Umbilical cord (tissue), 2 donors: Measurements from ENCODE around the gene GALE. TPM values are rescaled to one million over a fixed set of nuclear protein-coding genes. Genes with fewer than 3 reads are reported as not detected.
"Not testable (repeated sequence)": the region's sequence is repeated elsewhere in the genome, so short reads cannot be mapped to it uniquely, and the experiment has no call there.

Source experiments
- DNase-seq: peaks from one replicate; pipeline ENCODE4 v3.0.0-alpha.2; 2015; ENCODE audit warnings: low spot score
- total RNA-seq: library from RNA; depleted of rRNA; stranded (reverse); fragments of >200 nt; gene quantifications from one replicate; pipeline ENCODE4 v1.2.3, GENCODE V29; 2014; ENCODE audit warnings: low replicate concordance; ENCODE audit not compliant: insufficient read depth

The GALE gene
- total RNA-seq, result 16.6 TPM

DNA sequence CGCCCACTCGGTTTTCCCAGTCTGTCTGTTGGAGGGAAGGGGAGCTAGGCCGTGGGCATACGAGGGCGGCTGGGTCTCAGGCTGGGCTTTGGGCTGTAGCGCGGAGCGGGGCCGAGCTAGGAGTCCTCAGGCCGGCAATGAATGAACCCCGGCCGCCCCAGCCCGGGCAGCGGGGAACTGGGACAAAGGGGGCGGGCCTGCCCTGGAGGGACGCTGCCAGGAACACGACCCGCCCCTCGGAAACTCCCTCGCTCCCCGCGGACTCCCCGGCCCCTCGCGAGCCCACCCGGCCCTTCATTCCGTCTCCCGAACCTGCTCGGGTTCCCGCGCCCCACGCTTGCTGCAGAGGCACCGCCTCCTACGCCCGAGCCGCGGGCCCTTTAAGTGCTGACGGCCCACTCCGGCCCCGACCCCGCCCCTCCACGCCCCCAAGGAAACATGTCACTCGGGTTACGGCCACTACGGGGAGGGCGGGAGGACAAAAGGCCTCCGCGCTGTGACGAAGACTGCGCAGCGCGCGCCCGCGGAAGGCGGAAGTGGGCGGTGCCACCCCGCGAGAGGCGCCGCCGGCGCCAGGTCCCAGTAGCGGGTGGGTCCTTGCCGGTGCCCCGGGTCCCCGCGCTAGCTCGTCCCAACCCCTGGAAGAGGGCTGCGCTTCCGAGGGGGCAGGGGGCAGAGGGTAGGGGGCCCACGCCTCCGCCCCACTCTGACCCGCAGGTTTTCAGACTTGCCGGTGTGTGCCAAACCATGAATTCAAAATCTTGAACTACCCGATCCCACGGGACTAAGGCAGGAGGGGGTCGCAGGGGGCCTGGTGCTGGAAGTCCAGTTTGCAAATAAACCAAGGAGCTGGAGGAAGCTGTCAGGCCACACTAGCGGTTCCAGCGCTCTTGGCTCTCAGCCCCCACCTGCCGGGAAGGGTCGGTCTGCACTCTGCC is at the start of gene GALE:
Gene GALE (minus strand): TSS at position 355 of the 938 bp plus-strand sequence. CDS start 1,747 bp downstream, outside the sequence.
- DNase-seq, result peak; percentile 97

DNA sequence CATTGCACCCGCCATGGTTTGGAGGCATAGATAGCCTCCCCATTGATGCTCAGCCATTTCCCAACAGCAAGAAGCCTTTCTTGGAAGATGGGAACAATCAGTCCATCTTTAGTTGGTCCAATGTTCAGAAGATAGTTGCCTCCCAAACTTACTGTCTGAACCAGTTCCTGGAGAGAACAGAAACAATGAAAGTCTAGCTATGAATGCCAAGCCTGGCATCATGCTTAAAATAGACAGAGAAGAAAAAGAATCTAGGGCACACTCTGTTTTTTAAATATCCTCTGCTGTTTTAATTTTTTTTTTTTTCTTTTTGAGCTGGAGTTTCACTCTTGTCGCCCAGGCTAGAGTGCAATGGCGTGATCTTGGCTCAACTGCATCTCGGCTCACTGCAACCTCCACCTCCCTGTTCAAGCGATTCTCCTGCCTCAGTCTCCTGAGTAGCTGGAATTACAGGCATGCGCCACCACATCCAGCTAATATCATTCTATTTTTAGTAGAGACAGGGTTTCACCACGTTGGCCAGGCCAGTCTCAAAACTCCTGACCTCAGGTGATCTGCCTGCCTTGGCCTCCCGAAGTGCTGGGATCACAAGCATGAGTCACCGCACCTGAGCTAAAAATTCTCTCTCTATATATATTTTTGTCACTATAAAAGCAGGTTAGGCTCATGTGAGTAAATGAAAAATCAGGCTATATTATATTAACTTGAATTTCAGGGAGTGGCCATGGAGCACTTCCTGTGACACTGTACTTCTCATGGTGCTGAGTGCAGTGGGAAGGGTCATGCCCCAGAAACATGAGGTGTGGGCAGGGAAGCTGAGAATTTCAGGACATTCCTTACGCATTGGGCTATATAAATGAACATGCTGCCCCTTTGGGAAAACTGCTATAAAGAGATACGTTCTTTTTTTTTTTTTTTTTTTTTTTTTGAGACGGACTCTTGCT is 48.4 kb upstream of the GALE start:
- DNase-seq, result no peak

DNA sequence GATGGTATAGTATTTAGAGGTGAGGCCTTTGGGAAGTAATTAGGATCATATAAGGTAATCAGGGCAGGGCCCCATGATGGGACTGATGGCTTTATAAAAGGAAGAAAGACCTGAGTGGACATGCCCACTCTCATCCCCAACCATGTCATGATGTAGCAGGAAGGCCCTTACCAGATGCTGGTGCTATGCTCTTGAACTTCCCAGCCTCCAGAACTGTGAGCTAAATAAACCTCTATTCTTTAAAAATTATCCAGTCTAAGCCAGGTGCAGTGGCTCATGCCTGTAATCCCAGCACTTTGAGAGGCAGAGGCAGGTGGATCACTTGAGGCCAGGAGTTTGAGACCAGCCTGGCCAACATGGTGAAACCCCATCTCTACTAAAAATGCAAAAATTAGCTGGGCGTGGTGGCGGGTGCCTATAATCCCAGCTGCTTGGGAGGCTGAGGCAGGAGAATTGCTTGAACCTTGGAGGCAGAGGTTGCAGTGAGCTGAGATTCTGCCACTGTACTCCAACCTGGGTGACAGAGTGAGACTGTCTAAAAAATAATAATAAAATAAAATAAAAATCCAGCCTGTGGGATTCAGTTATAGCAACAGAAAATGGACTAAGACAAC is 47.0 kb upstream of the GALE start:
- not testable (repeated sequence) for DNase-seq

DNA sequence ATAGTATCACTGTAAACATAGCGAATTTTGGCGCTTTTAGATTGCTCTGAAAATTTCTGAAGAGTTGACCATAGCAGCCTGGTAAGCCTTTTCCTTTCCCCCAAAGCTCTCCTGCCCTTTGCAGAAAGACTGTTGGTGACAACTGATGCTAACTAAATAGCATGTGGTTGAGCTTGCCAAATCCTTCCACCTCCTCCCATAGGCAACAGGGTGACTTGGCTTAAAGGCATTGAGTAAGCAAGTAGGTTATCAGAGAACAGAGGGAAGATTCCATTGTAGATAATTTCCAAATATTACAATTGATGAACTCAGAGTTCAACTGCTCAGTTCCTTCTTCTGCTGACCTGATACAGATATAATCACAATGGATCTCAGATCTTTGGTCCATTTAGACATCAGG is 44.6 kb upstream of the GALE start:
- no peak for DNase-seq

DNA sequence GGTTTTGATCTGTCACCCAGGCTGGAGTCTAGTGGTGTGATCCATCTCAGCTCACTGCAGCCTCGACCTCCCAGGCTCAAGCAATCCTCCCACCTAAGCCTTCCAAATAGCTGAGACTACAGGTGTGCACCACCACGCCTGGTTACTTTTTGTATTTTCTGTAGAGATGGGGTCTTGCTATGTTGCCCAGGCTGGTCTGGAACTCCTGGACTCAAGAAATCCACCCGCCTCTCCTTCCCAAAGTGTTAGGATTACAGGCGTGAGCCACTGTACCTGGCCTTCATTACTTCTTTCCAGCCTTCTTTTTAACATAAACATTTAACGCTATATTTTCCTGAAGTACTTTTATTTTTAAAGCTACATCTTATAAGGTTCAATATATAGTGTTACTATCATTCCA is 43.1 kb upstream of the GALE start:
- DNase-seq, result no peak

DNA sequence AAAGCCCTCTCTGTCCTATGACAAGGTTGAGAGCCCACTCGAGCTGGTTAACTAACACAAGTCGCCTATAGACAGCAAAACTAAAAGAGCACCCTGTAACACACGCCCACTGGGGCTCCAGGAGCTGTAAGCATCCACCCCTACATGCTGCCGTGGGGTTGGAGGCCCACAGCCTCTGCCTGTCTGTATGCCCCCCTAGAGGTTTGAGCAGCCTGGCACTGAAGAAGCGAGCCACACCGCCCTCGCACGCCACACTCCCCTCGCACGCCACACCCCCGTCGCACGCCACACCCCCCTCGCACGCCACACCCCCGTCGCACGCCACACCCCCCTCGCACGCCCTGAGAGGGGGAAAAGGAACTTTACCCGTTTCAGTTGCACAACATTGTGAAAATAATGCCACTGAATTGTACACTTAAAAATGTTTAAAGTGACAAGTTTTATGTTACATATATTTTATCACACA is 37.9 kb upstream of the GALE start:
- DNase-seq, result peak; percentile 38

DNA sequence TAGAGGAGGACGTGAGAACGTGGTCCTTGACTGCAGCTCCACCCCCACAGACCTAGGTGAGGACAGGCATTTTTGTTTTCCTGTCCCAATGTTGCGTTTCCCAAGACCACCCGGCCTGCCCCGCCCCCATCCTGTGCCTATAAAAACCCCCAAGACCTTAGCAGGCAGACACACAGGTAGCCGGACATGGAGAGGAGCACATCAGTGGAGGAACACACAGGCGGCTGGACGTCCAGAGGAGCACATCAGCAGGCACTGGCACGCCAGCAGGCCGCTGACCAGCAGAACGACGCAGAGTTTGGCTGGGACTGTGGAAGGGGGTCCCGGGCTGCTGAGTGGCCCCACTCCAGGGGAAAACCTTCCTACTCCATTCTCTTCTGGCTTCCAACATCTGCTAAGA is 37.4 kb upstream of the GALE start:
- no peak for DNase-seq

DNA sequence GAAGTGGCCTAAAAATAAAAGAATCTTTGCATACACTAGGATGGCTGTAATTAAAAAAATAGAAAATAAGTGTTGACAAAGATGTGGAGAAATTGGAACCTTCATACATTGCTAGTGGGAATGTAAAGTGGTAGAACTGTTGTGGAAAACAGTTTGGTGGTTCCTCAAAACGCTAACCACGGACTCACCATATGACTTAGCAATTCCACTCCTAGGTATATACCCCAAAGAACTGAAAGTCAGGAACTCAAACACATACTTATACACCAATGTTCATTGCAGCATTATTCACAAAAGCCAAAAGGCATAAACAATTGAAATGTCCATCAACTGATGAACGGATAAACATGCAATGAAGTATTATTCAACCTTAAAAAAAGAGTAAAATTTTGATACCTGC is 35.5 kb upstream of the GALE start:
- no peak for DNase-seq

DNA sequence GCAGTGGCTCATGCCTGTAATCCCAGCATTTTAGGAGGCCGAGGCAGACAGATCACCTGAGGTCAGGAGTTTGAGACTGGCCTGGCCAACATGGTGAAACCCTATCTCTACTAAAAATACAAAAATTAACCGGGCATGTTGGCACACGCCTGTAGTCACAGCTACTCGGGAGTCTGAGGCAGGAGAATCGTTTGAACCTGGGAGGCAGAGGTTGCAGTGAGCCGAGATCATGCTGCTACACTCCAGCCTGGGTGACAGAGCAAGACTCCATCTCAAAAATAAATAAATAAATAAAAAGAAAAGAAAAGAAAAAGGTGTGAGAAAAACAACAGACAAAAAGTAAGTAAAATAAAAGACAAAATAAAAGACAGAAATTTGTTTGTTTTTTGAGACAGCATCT is 33.6 kb upstream of the GALE start:
- not testable (repeated sequence) for DNase-seq

DNA sequence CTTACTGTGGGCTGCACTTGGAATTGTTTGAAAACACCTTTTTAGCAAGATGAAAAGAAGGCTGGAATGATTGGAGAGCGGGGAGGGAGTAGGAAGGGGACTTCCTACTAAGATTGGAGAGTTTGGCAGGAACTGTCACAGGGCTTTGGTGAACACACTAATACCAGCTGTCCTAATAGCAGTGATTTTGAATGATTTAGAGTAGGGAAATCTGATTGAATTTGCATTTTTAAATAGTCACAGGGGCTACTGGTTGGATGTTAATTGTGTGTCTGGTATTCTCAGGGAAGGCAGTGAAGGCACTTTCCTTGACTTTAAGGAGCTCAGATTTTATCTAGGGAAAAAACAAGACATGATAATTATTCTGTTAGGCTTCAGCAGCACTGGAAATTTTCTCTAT is 27.2 kb upstream of the GALE start:
- DNase-seq, result no peak

DNA sequence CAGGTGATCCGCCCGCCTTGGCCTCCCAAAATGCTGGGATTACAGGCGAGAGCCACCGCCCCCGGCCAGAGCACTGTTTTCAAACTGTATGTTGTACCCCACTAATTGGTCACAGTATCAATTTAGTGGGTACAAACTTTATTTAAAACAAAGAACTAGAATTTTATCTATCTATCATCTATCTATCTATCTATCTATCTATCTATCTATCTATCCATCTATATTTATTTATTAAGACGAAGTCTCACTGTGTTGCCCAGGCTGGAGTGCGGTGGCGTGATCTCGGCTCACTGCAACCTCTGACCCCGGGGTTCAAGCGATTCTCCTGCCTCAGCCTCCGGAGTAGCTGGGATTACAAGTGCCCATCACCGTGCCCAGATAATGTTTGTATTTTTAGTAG is 26.0 kb upstream of the GALE start:
- not testable (repeated sequence) for DNase-seq

DNA sequence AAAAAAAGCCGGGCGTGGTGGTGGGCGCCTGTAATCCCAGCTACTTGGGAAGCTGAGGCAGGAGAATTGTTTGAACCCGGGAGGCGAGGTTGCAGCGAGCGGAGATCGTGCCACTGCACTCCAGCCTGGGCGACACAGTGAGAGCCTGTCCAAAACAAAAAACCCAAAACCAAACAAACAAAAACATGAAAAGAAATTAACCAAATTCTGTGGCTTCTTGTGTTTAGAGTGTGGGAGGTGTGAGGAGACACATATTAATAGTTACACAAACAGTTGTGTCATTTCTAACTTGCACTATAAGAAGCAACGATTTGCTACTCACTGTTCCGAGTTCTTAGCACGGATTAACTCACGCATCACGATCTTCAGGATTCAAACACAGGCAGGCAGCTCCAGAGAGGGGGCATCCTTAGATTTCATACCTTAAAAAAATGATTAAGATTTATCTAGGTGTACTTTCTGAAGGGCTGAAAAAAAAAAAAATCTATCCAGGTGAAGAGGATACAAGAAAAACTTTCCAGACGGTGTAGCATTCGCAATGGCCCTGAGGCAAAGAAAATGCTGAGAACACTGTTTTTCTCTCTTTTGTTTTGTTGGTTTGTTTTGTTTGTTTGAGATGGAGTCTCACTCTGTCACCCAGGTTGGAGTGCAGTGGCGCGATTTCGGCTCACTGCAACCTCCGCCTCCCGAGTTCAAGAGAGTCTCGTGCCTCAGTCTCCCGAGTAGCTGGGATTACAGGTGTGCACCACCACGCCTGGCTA is 25.4 kb upstream of the GALE start:
- DNase-seq, result no peak

DNA sequence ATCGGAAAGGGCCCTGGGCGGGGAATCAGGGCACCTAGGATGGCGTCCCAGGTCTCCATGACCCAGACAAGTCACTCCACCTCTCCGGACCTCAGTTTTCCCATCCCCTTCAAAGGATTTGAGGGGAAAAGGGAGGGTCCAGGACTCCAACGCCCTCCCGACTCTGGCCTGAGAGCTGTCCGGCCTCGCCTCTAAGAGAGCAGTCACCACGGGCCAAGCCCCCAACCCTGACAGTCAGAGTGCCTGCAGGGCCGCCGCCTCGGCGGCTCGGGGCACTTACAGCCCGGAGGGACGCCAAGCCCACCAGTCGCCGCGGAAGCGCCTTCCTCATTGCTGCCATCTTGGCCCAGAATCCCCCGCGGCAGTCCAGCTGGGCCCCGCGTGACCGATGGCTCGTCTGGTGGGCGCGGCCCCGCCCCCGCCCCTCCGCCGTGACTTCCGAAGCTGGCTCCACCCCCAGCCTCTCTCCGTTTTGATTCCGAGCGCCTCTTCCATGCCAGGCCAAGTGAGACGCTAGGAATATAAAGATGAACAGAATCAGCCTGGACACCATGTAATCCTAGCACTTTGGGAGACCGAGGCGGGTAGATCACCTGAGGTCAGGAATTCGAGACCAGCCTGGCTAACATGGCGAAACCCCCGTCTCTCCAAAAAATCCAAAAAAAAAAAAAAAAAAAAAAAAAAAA is 24.7 kb upstream of the GALE start, which contains the start of gene HMGCL:
Gene HMGCL (minus strand): TSS at position 354 of the 686 bp plus-strand sequence. CDS start 14 bp downstream, at position 340.
- peak; percentile 96 for DNase-seq

DNA sequence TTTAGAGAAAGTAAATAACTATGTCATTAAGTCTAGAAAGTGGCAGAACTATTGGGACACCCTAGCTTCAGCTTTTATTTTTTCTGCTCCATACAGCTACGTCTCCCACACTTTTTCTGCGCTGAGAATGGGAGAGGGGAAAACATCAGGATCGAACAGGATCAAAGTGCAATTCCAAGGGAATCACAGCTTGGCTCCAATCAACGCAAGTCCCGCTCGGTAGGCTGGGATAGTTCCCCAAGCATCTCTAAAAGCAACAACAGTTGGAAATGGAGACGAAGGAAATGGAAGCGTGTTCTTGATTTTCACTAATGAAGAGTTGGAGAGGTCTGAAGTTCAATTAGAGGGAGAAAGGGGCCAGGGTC is 24.1 kb upstream of the GALE start:
- DNase-seq, result no peak

DNA sequence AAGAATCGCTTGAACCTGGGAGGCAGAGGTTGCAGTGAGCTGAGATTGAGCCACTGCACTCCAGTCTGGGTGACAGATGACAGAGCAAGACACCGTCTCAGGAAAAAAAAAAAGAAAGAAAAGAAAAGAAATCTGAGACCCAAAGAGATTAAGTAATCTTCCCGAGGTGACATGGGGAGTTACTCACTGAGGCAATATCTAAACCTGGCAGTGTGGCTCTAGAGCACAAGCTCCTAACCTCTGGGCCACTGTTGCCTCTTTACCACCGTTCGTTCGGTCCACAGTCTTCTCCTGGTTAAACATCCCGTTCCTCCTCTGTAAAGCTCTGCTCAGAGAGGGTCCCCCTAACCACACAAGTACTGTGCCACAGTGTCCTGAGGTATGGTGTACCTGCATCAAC is 23.2 kb upstream of the GALE start:
- no peak for DNase-seq

DNA sequence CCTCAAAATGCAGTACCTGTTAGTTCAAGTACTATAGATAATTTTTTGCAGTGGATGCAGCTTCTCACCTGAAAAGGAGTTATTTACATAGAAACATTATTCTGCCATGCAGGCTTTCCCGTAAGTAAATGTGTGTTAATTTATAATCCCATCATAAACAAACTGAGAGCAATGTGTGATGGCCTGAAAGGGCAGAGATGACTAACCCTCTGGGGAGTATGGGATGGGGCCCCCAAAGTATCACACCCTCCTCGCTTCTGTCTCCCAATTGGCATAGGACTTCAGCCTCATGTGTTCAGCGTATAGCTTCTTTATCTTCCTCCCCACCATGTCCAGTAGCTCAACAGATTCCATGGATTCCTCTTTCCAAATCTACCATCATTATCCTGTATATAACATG is 17.1 kb upstream of the GALE start:
- DNase-seq, result no peak

DNA sequence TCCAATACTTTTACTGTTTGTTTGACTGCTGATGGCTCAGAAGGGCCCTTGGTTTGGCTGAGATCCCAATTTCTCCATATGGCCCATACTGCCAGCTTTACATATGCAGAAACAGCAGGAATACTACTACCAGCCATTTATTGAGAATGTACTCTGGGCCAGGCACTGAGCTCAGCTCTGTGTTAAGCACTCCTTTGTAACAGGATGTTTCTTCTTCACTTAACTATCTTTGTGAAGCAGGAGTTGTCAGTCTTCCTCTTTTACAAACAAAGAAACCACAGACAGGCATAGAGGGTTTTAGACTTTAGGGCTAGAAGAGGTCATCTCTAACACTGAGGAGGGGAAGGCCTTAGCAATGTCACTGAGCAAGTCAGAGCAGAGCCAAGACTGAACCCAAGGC is 16.4 kb upstream of the GALE start:
- DNase-seq, result no peak

DNA sequence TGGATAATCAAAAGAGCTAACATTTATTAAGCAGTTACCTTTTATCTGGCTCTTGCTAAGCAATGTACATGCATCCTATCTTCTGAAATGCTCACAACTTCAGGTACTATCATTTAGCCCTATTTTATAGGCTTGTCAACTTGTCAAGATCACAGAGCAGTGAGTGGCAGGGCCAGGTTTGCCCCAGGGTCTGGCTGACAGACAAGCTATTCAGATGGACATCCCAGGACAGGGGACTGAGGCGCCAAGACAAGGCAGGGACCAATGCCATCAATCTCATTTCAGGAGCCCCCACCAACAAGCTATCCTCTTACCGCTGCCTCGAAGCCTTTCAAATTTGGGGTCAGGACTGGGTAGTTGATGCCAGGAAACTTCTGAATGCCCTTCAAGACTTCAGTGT is 15.8 kb upstream of the GALE start:
- DNase-seq, result no peak

DNA sequence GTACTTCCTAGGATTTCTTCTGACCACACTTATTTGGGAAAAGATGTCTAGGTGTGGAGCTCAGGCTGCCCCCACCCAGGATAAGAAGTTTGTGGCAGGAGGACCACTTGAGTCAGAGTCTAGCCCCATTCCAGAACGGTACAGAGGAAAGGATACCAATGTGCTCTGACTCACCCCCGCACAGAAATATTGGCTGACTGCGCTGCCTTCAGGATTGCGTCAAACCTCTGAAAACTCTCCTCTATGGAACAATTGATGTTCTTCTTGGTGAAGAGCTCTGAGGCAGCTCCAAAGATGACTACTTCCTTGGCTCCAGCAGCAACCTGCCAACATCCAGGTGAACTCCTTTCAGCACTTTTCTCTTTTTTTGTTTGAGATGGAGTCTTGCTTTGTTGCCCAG is 13.5 kb upstream of the GALE start:
- no peak for DNase-seq

DNA sequence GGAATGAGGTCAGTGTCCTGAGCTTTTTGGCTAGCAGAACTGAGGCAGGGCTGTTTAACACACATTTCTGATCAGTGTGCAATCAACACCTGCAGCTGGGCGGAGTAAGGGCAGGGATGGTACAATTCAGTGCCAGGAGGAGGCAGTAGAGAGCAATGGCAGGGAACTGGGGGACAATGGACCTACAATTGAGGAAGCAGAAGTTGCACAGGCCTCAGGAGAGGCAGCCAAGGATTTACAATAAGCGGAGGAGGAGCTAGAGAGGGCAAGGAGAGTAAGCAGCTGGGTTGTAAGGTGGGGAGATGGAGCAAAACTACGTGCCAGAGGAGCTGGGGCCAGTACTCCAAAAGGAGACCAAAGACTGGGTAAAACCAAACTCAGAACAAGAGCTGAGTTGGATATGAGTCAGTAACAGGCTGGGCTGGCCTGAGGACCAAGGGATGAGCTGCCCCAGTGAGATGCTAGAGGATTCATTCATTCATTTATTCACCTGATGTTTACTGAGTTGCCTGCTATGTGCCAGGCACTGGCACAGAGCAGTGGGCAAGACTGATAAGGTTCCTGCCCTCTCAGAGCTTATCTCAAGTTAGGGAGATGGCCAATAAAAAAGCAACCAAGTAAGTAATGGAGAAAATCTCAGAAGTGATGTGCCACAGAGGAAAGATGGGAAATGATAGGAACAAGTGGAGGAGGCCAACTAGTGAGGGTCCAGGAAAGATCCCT is 10.4 kb upstream of the GALE start:
- DNase-seq, result peak; percentile 24
